ENCODE measurements around the gene NACC2.

DNA sequence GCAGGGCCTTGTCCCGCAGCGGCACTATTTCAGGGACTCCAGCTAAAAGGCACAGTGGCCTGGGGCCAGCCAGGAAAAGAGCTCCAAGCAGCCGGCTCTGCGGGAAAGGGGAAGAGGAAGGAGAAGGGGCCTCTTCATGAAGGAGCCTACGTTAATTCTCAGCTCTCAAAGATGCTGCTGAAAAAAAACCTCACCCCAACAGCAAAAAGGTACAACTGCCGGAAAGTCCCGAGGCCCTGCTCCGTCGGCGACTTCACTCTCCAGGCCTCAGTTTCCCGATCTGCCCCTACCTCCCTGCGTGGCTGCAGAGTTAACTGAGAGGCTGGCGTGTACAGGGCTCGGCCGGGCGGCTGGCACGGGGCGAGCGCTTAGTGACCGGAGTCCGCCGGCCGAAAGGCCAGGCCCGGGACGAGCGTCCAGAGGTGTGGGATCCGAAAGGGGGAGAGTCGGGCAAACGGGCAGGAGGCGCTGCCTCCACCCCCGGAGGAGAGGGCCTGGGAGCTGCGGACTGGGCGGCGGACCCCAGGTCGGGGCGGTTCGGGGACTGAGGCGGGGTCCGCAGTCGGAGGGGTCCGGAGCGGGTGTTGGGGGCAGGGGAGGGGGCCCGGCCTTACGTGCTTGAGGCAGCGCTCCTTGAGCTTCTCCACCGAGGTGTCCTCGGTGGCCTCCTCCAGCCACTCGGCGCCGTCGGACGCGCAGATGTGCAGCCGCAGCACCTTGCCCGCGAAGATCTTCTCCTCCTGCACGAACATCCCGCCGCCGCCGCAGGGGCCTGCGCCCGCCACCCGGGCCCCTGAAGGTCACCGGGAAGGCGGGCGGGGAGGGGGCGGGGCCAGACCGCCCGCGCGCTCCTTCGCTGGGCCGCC, 134.4 kb downstream of the NACC2 start:
- TF ChIP-seq, protein P1, sequence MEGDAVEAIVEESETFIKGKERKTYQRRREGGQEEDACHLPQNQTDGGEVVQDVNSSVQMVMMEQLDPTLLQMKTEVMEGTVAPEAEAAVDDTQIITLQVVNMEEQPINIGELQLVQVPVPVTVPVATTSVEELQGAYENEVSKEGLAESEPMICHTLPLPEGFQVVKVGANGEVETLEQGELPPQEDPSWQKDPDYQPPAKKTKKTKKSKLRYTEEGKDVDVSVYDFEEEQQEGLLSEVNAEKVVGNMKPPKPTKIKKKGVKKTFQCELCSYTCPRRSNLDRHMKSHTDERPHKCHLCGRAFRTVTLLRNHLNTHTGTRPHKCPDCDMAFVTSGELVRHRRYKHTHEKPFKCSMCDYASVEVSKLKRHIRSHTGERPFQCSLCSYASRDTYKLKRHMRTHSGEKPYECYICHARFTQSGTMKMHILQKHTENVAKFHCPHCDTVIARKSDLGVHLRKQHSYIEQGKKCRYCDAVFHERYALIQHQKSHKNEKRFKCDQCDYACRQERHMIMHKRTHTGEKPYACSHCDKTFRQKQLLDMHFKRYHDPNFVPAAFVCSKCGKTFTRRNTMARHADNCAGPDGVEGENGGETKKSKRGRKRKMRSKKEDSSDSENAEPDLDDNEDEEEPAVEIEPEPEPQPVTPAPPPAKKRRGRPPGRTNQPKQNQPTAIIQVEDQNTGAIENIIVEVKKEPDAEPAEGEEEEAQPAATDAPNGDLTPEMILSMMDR (IDR thresholded peaks at IDR 0.05), result no peak
- TF ChIP-seq EZH2 (IDR thresholded peaks at IDR 0.05; ENCODE audit: borderline replicate concordance, insufficient read depth, low read depth, low read length, poor library complexity, severe bottlenecking), result no peak
